Stimulated activated CD8-positive, alpha-beta memory T cell treated with anti-CD3 and anti-CD28 coated beads, Interleukin-7, amount 100 ng/mL, for 1 hour (primary cell): ENCODE data around the gene DUSP9.
"Not testable (repeated sequence)": the region's sequence is repeated elsewhere in the genome, so short reads cannot be mapped to it uniquely, and the experiment has no call there.

Source experiments
- DNase-seq, 2 donors: peaks; one replicate each; pipeline ENCODE4 v3.0.0-alpha.2; 2020; ENCODE audit warnings: low read depth in 2 of 2

The DUSP9 gene

GRCh38 chrX:153691032-153691827 is 44.2 kb downstream of the DUSP9 start:
- not testable (repeated sequence) for DNase-seq

- DNase-seq: no peak
These were observed 45.0 kb downstream of the DUSP9 start for GRCh38 chrX:153692003-153692402.

DNA sequence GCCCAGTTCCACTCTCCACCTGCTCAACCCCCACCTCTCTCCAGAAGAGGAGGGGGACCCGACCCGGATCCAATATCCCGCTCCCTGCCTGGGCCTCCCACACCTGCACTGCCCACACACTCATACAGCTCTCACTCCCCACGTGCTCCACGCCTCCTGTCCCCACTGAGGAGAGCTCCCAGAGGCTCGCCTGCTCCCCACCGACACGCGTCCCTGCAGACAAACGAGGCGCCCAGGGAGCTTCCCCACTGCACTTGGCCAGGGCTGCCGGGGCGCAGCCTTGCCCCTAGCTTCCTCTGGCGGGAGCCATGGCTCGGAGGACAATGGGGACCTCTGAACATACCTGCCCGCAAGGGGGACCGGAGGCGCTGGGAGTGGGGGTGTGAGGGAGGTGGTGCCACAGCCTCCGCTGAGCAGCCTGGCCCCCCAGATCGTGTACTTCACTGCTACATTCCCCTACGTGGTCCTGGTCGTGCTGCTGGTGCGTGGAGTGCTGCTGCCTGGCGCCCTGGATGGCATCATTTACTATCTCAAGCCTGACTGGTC is 45.7 kb downstream of the DUSP9 start:
- DNase-seq: no peak

DNA sequence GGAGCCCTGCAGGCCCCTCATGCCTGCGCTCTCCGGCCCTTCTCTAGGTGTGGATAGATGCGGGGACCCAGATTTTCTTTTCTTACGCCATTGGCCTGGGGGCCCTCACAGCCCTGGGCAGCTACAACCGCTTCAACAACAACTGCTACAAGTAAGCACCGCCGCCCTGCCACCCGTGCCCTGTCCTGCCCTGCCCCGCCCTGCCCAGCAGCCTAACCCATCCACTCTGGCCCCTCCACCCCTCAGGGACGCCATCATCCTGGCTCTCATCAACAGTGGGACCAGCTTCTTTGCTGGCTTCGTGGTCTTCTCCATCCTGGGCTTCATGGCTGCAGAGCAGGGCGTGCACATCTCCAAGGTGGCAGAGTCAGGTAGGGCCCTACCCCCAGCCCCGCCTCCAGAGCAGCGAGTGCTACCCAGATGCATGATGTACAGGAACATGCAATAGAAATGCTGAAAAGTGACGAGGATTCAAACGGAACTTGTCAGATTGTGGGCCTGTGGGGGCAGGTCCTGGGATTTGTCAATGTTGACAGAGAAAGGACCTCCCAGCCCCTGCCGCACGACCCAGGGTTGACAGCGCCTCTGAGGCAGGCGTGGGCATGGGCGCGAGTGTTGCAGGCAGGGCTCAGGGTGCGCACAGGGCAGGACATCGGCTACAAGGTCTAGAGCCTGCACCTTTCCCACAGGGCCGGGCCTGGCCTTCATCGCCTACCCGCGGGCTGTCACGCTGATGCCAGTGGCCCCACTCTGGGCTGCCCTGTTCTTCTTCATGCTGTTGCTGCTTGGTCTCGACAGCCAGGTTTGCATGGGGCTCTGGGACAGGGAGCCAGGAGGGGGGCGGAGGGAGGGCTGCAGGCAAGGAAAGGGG is 46.4 kb downstream of the DUSP9 start:
- DNase-seq: no peak

- DNase-seq: not testable (repeated sequence)
These were observed 47.3 kb downstream of the DUSP9 start for GRCh38 chrX:153694256-153694655.

DNA sequence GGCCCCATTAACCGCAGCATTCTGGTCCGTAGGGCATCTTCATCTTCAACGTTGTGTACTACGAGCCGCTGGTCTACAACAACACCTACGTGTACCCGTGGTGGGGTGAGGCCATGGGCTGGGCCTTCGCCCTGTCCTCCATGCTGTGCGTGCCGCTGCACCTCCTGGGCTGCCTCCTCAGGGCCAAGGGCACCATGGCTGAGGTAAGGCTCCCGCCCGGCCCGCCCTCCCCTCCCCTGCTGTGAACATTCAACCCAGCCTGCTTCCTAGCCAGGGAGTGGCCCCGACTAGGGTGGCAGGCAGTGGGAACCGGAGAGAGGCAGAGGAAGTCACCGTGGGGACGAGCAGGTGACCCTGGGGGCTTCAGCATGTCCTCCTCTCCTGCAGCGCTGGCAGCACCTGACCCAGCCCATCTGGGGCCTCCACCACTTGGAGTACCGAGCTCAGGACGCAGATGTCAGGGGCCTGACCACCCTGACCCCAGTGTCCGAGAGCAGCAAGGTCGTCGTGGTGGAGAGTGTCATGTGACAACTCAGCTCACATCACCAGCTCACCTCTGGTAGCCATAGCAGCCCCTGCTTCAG is 47.8 kb downstream of the DUSP9 start:
- DNase-seq: no peak

- no peak for DNase-seq
These were observed 49.1 kb downstream of the DUSP9 start for GRCh38 chrX:153696100-153696499.

- DNase-seq: not testable (repeated sequence)
These were observed 49.5 kb downstream of the DUSP9 start for GRCh38 chrX:153696538-153696937.

DNA sequence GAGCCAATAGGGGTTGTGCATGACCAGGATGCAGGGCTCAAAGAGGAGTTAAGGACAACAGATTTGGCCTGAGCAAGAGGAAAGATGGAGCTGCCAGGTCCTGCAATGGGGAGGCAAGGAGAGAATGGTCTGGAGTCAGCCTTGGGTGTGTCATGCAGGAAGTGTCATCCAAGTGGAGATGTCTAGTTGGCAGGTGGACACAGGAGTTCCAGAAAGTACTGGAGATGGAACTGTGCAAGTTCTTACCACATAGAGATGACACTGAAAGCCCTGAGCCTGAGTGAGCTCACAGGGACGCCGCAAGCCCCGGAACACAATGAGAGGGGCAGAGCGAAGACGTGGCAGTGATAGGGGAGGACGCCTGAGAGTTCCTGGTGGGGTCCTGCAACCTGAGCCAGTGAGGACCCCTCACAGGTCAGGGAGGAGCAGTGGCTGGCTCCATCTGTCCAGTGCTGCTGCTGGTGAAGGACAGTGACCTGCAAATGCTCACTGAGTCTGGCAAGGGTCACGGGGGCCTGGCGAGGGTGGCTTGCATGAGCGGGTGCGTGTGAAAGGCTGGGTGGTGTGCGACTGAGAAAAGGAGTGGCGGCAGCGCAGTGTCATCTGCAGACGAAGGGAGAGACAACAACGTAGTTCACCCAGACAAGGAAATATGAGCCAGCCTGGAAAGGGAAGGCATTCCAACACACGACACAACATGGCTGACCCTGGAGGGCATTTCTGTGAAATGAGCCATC is 50.2 kb downstream of the DUSP9 start:
- DNase-seq: not testable (repeated sequence)

DNA sequence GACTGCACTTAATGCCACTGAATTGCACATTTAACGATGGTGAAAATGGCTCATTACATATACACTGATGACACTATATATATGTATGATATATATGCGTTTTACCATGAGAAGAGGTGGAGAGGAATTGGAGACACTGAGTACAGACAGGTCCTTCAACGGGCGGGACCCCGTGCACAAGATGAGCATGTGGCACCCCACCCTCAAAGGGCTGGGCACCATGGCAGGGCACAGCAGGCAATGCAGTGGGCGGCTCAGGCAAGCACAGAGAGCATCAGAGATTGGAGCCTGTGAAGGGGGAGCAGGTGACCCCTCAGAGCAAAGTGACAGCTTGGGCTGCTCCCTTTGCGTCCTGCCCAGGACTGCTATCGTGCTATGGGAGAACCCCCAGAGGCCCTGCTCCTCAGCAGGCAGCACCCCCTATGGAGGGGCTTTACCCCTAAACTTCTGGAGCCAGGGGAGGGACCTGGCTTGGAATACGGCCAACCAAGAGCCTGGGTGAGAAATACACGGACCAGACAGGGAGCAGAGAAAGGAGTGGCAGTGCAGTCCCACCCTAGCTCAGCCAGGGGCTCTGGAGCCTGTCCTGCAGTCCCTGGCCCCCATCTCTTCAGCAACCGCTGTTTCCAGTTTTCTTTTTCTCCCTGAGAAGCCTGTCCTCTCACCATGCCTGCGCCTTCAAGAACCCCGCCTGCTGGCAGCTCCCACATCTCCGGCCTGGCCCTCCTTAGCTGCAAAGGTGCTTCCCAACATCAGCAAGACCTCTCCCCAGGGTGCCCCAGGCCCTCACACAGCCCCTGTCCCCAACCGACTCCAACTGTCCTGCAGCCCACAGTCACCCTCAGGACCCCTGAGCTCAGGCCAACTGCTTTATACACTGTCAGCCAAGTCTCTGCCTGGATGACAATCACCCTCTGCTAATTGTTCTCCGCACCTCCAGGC is 51.2 kb downstream of the DUSP9 start:
- DNase-seq: no peak

GRCh38 chrX:153699210-153699783 is 52.3 kb downstream of the DUSP9 start:
- not testable (repeated sequence) for DNase-seq

- not testable (repeated sequence) for DNase-seq
These were observed 52.9 kb downstream of the DUSP9 start for GRCh38 chrX:153699784-153700371.

GRCh38 chrX:153700376-153700945 is 53.5 kb downstream of the DUSP9 start:
- DNase-seq: no peak
